GM12878 (cell line): Measurements from ENCODE around the gene VANGL2. TPM values are rescaled to one million over a fixed set of nuclear protein-coding genes. Genes with fewer than 3 reads are reported as not detected.
"Not testable (repeated sequence)": the region's sequence is repeated elsewhere in the genome, so short reads cannot be mapped to it uniquely, and the experiment has no call there.

Source experiments
- ATAC-seq: fragments of 200-7000 bp; cut with Tn5 transposase; 3 replicates; pipeline ENCODE4 v1.9.1; 2020; ENCODE audit warnings: mild to moderate bottlenecking, moderate library complexity
- BruUV-seq: library from RNA; stranded (reverse); fragments of 400-500 nt; replicated peaks from 2 replicates; lab custom pipeline; 2021; lab: Mats Ljungman, UMichigan
- CTCF ChIA-PET: fragments of 300-600 bp; sonication (Branson Sonifier 250); formaldehyde crosslinking; extraction: SDS; loops from one replicate; lab custom pipeline; 2021; ENCODE audit warnings: inconsistent platforms; lab: Yijun Ruan, JAX
- POLR2A ChIA-PET: fragments of 350-600 bp; formaldehyde crosslinking; extraction: SDS; loops from one replicate; lab custom pipeline; 2021; ENCODE audit warnings: inconsistent platforms; lab: Charles Lee
- RAD21 ChIA-PET: fragments of 300-600 bp; sonication (Branson Sonifier 250); formaldehyde crosslinking; loops from one replicate; lab custom pipeline; 2023; ENCODE audit warnings: antibody characterized with exemption; ENCODE audit not compliant: unreplicated experiment; lab: Charles Lee
- SMC1A ChIA-PET: fragments of 300-600 bp; sonication (Branson Sonifier 250); formaldehyde crosslinking; loops from one replicate; lab custom pipeline; 2023; ENCODE audit not compliant: unreplicated experiment, uncharacterized antibody; lab: Charles Lee
- DNase-seq: peaks from one replicate; pipeline ENCODE4 v3.0.0-alpha.2; 2011; ENCODE audit warnings: low read depth, low spot score
- FAIRE-seq: peaks from 3 replicates; lab custom pipeline; 2011; peaks lifted over from hg19 to GRCh38; lab: Jason Lieb, UNC
- H2AFZ ChIP-seq: 2 replicates; pipeline ENCODE4 v1.6.0; 2011; ENCODE audit warnings: low read depth, low read length, control low read depth; ENCODE audit not compliant: control insufficient read depth
- H3K27ac ChIP-seq: 2 replicates; pipeline ENCODE4 v1.5.1; 2011; ENCODE audit warnings: control low read depth; ENCODE audit not compliant: control insufficient read depth, insufficient read depth
- H3K27me3 ChIP-seq, 2 experiments: replicated peaks in 1 of 2; 2 replicates each; pipeline versions ENCODE4 v1.6.0 to v1.6.1; 2011; ENCODE audit warnings: low read length in 1 of 2; ENCODE audit not compliant: control insufficient read depth in 2 of 2, insufficient read depth in 2 of 2
- H3K36me3 ChIP-seq, 2 experiments: 2 replicates each; pipeline ENCODE4 v1.5.1; 2011; ENCODE audit warnings: low read length in 1 of 2; ENCODE audit not compliant: control insufficient read depth in 2 of 2, insufficient read depth in 2 of 2
- H3K4me1 ChIP-seq: 2 replicates; pipeline ENCODE4 v1.6.1; 2011; ENCODE audit warnings: mild to moderate bottlenecking, low read length, moderate library complexity, mixed read lengths; ENCODE audit not compliant: control insufficient read depth, insufficient read depth
- H3K4me2 ChIP-seq: 2 replicates; pipeline ENCODE4 v1.6.0; 2011; ENCODE audit warnings: control low read depth; ENCODE audit not compliant: control insufficient read depth, insufficient read depth
- H3K4me3 ChIP-seq: fragments of 200-600 bp; sonication (generic); 2 replicates; pipeline ENCODE4 v1.5.1; 2016
- H3K79me2 ChIP-seq: 2 replicates; pipeline ENCODE4 v1.6.0; 2011; ENCODE audit warnings: low read length; ENCODE audit not compliant: control insufficient read depth, insufficient read depth
- H3K9ac ChIP-seq: 2 replicates; pipeline ENCODE4 v1.8.0; 2011; ENCODE audit warnings: low read length, control low read depth, mixed read lengths; ENCODE audit not compliant: control insufficient read depth, insufficient read depth
- H3K9me3 ChIP-seq: replicated peaks from 3 replicates; pipeline ENCODE4 v1.5.1; 2011; ENCODE audit warnings: mild to moderate bottlenecking, low read length; ENCODE audit not compliant: control insufficient read depth, insufficient read depth
- H4K20me1 ChIP-seq: 2 replicates; pipeline ENCODE4 v1.6.0; 2011; ENCODE audit not compliant: control insufficient read depth, insufficient read depth
- WGBS: methylation state at CpG from one replicate; pipeline ENCODE4 v1.1.6; 2016; ENCODE audit warnings: low lambda C conversion rate; ENCODE audit not compliant: insufficient replicate concordance, insufficient coverage; ENCODE audit errors: missing lambda C conversion rate; 5-methylcytosine and 5-hydroxymethylcytosine counted together
- in situ Hi-C: fragments of 300-500 bp; cut with MboI; formaldehyde crosslinking; loops from 9 replicates; pipeline ENCODE4 v1.14.3; 2018; ENCODE audit warnings: mixed read lengths
- intact Hi-C: fragments of 100-400 bp; cut with micrococcal nuclease; formaldehyde crosslinking; loops from one replicate; pipeline ENCODE4 v1.14.2; 2022; ENCODE audit not compliant: unreplicated experiment
- polyA plus RNA-seq, 11 experiments: library from polyadenylated mRNA; depleted of rRNA in 4 of 11; unstranded in 6 of 11; stranded (reverse) in 5 of 11; fragments of >200 nt; fragmentation: Nextera tagmentation in 4 of 11; fragmentation: Illumina TruSeq in 1 of 11; extraction: Ambion mirVana in 4 of 11; extraction: Trizol in 1 of 11; gene quantifications; 1 replicate in 1 of 11; 2 replicates in 10 of 11; pipeline versions ENCODE4 v1.2.1 to v1.2.3, GENCODE V29; 2011 to 2016; ENCODE audit warnings: inconsistent platforms in 2 of 11, missing spikeins in 2 of 11, low read depth in 1 of 11
- total RNA-seq, 4 experiments: library from RNA; depleted of rRNA in 3 of 4; stranded (reverse); fragments of >200 nt in 3 of 4; fragmentation: Illumina TruSeq in 1 of 4; extraction: Trizol in 1 of 4; gene quantifications; 2 replicates each; pipeline versions ENCODE4 v1.2.1 to v1.2.3, GENCODE V29; 2013 to 2021

The VANGL2 gene
- total and polyA plus RNA-seq, 10 of the 15 experiments (the other 5 are each of a cell fraction or from before 2014, with no cell fraction given): 0.10 to 5.0 (median 0.27) TPM

GRCh38 chr1:160384812-160385211 is 15.6 kb upstream of the VANGL2 start:
- H3K36me3 ChIP-seq, DNase-seq, RAD21 ChIA-PET, H3K27me3 ChIP-seq, H3K27ac ChIP-seq, H3K9me3 ChIP-seq, H3K79me2 ChIP-seq, intact Hi-C loops, H3K4me2 ChIP-seq, H2AFZ ChIP-seq, POLR2A ChIA-PET, BruUV-seq, H3K9ac ChIP-seq, SMC1A ChIA-PET, ATAC-seq, H3K4me3 ChIP-seq, in situ Hi-C loops, H4K20me1 ChIP-seq, FAIRE-seq, H3K4me1 ChIP-seq: not testable (repeated sequence)
- WGBS: 95% methylated on average over 2 of the region's 2 CpGs
- CTCF ChIA-PET: interaction anchor here (0.6 kb wide), 1 partner anchor 159 kb away, joined by 3 read pairs; no protein-coding TSS in a partner anchor

GRCh38 chr1:160388406-160388805 is 12.0 kb upstream of the VANGL2 start:
- H3K27ac ChIP-seq, H4K20me1 ChIP-seq, FAIRE-seq, intact Hi-C loops, H3K4me3 ChIP-seq, DNase-seq, H3K79me2 ChIP-seq, BruUV-seq, H2AFZ ChIP-seq, H3K4me1 ChIP-seq, POLR2A ChIA-PET, H3K9me3 ChIP-seq, in situ Hi-C loops, H3K36me3 ChIP-seq, RAD21 ChIA-PET, ATAC-seq, H3K27me3 ChIP-seq, H3K9ac ChIP-seq, H3K4me2 ChIP-seq: not testable (repeated sequence)
- CTCF ChIA-PET: interaction anchor here (2.4 kb wide), 1 partner anchor 12 kb away, joined by 9 read pairs; no protein-coding TSS in a partner anchor
- SMC1A ChIA-PET: interaction anchor here (0.6 kb wide), 1 partner anchor 152 kb away, joined by 3 read pairs; no protein-coding TSS in a partner anchor
- 28% methylated on average over 4 of the region's 4 CpGs for WGBS
